HFF-Myc (cell line): ENCODE data around the gene MAEL.
A peak's percentile ranks its signal among the peaks of the same experiment; 100 is the strongest.
"Not testable (repeated sequence)": the region's sequence is repeated elsewhere in the genome, so short reads cannot be mapped to it uniquely, and the experiment has no call there.

Source experiments
- DNase-seq: peaks from one replicate; pipeline ENCODE4 v3.0.0-alpha.2; 2011; ENCODE audit warnings: low read depth; ENCODE audit errors: extremely low read depth
- H3K4me3 ChIP-seq: replicated peaks from 2 replicates; pipeline ENCODE4 v1.5.1; 2011; ENCODE audit warnings: low read depth, mild to moderate bottlenecking, control low read depth, low read length
- TF ChIP-seq, protein P1 (sequence below): IDR thresholded peaks from 2 replicates; pipeline ENCODE4 v1.5.1; 2012; ENCODE audit warnings: mild to moderate bottlenecking, low read depth, low read length, control low read depth; ENCODE audit errors: missing control alignments

MAEL gene

DNA sequence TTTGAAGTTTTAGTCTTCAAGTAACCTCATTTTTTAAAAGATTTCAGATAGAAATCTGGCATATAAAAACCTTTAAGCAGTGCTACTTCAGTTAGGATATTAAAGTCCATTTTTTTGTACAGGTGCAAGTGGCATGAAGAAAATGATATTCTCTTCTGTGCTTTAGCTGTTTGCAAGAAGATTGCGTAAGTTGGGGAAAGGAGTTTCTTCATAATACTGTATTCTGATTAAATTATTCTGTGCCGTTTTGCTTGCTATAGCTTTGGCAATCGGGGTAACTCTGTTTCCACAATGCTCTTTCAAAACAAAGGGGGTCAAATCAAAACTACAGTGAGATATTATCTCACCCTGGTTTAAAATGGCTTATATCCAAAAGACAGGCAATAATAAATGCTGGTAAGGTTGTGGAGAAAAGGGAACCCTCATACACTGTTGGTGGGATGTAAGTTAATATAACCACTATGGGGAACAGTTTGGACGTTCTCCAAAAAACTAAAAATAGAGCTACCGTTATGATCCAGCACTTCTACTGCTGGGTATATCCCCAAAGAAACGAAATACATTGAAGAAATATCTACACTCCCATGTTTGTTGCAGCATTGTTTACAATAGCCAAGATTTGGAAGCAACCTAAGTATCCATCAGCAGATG is 27.1 kb downstream of the MAEL start:
- DNase-seq, result no peak
- TF ChIP-seq, protein P1, sequence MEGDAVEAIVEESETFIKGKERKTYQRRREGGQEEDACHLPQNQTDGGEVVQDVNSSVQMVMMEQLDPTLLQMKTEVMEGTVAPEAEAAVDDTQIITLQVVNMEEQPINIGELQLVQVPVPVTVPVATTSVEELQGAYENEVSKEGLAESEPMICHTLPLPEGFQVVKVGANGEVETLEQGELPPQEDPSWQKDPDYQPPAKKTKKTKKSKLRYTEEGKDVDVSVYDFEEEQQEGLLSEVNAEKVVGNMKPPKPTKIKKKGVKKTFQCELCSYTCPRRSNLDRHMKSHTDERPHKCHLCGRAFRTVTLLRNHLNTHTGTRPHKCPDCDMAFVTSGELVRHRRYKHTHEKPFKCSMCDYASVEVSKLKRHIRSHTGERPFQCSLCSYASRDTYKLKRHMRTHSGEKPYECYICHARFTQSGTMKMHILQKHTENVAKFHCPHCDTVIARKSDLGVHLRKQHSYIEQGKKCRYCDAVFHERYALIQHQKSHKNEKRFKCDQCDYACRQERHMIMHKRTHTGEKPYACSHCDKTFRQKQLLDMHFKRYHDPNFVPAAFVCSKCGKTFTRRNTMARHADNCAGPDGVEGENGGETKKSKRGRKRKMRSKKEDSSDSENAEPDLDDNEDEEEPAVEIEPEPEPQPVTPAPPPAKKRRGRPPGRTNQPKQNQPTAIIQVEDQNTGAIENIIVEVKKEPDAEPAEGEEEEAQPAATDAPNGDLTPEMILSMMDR, result no peak
- no peak overlapping the region for H3K4me3 ChIP-seq

DNA sequence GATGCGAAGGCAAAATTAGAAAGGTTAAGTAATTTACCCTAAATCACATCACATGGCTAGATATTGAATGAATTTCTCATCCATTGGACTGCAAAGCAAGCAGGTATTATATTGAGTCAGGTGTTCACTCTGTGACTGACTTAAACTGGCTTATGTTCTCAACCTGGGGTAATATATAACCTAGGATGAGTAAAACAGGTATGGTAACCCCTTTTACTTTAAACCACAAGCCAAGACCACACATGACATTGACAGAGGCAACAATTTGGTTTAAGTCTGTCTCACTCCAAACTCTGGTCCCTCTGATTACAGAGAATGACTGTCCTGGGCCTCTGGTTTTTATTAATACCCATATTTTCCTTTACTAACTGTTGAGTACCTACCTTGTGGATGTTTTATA is 33.3 kb downstream of the MAEL start:
- DNase-seq, result no peak
- no peak overlapping the region for H3K4me3 ChIP-seq
- TF ChIP-seq, protein P1, result no peak

DNA sequence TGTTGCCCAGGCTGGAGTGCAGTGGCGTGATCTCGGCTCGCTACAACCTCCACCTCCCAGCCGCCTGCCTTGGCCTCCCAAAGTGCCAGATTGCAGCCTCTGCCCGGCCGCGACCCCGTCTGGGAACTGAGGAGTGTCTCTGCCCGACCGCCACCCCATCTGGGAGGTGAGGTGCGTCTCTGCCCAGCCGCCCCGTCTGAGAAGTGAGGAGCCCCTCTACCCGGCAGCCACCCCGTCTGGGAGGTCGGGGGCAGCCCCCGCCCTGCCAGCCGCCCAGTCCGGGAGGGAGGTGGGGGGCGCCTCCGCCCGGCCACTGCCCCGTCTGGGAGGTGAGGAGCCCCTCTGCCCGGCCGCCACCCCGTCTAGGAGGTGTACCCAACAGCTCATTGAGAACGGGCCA is 40.5 kb downstream of the MAEL start:
- DNase-seq, H3K4me3 ChIP-seq: not testable (repeated sequence)

- TF ChIP-seq, protein P1, result no peak
- DNase-seq, result no peak
- H3K4me3 ChIP-seq, result no peak overlapping the region
Observed at GRCh38 chr1:167033646-167034045, 44.6 kb downstream of the MAEL start.

GRCh38 chr1:167043752-167044488 is 54.8 kb downstream of the MAEL start:
- H3K4me3 ChIP-seq, result no peak overlapping the region
- no peak for DNase-seq
- TF ChIP-seq, protein P1, result no peak

GRCh38 chr1:167051907-167052306 is 62.8 kb downstream of the MAEL start:
- H3K4me3 ChIP-seq, result no peak overlapping the region
- TF ChIP-seq, protein P1, result no peak
- DNase-seq, result no peak

- DNase-seq, result no peak
- TF ChIP-seq, protein P1, result peak; percentile 38
- H3K4me3 ChIP-seq, result no peak overlapping the region
Observed at GRCh38 chr1:167052389-167052788, 63.3 kb downstream of the MAEL start.
